ENCODE results near the gene KIAA1217. TPM values are rescaled to one million over a fixed set of nuclear protein-coding genes. Genes with fewer than 3 reads are reported as not detected.

Gene KIAA1217
- total and polyA plus RNA-seq, 8 donors: 11.9 to 36.7 (median 19.8) TPM

GRCh38 chr10:24259365-24260130, 50.6 kb downstream of the KIAA1217 start:
- H3K36me3 ChIP-seq: no peaks in the 10 kb centered on the region
- no peaks in the 10 kb centered on the region for H3K4me1 ChIP-seq
- no peaks in the 10 kb centered on the region for H3K27me3 ChIP-seq
- 89 to 91% methylated on average over 7 of the region's 7 CpGs for WGBS, 2 donors
- DNase-seq (no peak), FAIRE-seq (no peak), ATAC-seq (no peak)
- H3K9me3 ChIP-seq: no peaks in the 10 kb centered on the region
- intact Hi-C loops (cut with DNase I): no loop called here
- H3K27ac ChIP-seq: no peak overlapping the region
- no peak overlapping the region for H3K4me3 ChIP-seq
- TF ChIP-seq CTCF (IDR thresholded peaks at IDR 0.05): no peak

- no peak overlapping the region for H3K27ac ChIP-seq
- no peak for TF ChIP-seq CTCF (IDR thresholded peaks at IDR 0.05)
- WGBS, 2 donors: 84 to 87% methylated on average over 3 of the region's 3 CpGs
- H3K27me3 ChIP-seq: no peaks in the 10 kb centered on the region
- ATAC-seq (no peak), FAIRE-seq (no peak), DNase-seq (no peak)
- H3K9me3 ChIP-seq: no peaks in the 10 kb centered on the region
- no peaks in the 10 kb centered on the region for H3K36me3 ChIP-seq
- intact Hi-C loops (cut with DNase I): no loop called here
- no peaks in the 10 kb centered on the region for H3K4me1 ChIP-seq
- no peak overlapping the region for H3K4me3 ChIP-seq
Observed at GRCh38 chr10:24261627-24262026, 52.7 kb downstream of the KIAA1217 start.

- Histone ChIP-seq H3K9me3 (no peaks in the 10 kb centered on the region), H3K36me3 (no peaks in the 10 kb centered on the region), H3K4me1 (no peaks in the 10 kb centered on the region), H3K27ac (no peak overlapping the region), H3K4me3 (no peak overlapping the region), H3K27me3 (no peaks in the 10 kb centered on the region)
- DNase-seq (no peak), FAIRE-seq (no peak), ATAC-seq (peak in 1 of 4 donors; percentile 37)
- no peak for TF ChIP-seq CTCF (IDR thresholded peaks at IDR 0.05)
- WGBS, 2 donors: 75 to 77% methylated on average over 7 of the region's 7 CpGs
- intact Hi-C loops (cut with DNase I): no loop called here
Observed at GRCh38 chr10:24262929-24263590, 54.1 kb downstream of the KIAA1217 start.

GRCh38 chr10:24269476-24269875, 60.5 kb downstream of the KIAA1217 start:
- ATAC-seq (no peak), FAIRE-seq (no peak), DNase-seq (no peak)
- no peaks in the 10 kb centered on the region for H3K9me3 ChIP-seq
- intact Hi-C loops (cut with DNase I): no loop called here
- TF ChIP-seq CTCF (IDR thresholded peaks at IDR 0.05): no peak
- H3K27me3 ChIP-seq: no peaks in the 10 kb centered on the region
- no peak overlapping the region for H3K27ac ChIP-seq
- 98 to 100% methylated on average over 1 of the region's 1 CpG for WGBS, 2 donors
- H3K36me3 ChIP-seq: no peaks in the 10 kb centered on the region
- H3K4me1 ChIP-seq: no peaks in the 10 kb centered on the region
- H3K4me3 ChIP-seq: no peak overlapping the region

- DNase-seq (no peak), ATAC-seq (no peak), FAIRE-seq (no peak)
- WGBS, 2 donors: 69 to 75% methylated on average over 7 of the region's 7 CpGs
- intact Hi-C loops (cut with DNase I): no loop called here
- Histone ChIP-seq H3K27ac (no peak overlapping the region), H3K4me1 (no peaks in the 10 kb centered on the region), H3K36me3 (no peaks in the 10 kb centered on the region), H3K9me3 (no peaks in the 10 kb centered on the region), H3K4me3 (no peak overlapping the region), H3K27me3 (no peaks in the 10 kb centered on the region)
- TF ChIP-seq CTCF (IDR thresholded peaks at IDR 0.05): no peak
Observed at GRCh38 chr10:24272374-24272773, 63.4 kb downstream of the KIAA1217 start.
